ENCODE measurements around the gene LYRM2.

Gene LYRM2, protein sequence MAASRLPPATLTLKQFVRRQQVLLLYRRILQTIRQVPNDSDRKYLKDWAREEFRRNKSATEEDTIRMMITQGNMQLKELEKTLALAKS

DNA sequence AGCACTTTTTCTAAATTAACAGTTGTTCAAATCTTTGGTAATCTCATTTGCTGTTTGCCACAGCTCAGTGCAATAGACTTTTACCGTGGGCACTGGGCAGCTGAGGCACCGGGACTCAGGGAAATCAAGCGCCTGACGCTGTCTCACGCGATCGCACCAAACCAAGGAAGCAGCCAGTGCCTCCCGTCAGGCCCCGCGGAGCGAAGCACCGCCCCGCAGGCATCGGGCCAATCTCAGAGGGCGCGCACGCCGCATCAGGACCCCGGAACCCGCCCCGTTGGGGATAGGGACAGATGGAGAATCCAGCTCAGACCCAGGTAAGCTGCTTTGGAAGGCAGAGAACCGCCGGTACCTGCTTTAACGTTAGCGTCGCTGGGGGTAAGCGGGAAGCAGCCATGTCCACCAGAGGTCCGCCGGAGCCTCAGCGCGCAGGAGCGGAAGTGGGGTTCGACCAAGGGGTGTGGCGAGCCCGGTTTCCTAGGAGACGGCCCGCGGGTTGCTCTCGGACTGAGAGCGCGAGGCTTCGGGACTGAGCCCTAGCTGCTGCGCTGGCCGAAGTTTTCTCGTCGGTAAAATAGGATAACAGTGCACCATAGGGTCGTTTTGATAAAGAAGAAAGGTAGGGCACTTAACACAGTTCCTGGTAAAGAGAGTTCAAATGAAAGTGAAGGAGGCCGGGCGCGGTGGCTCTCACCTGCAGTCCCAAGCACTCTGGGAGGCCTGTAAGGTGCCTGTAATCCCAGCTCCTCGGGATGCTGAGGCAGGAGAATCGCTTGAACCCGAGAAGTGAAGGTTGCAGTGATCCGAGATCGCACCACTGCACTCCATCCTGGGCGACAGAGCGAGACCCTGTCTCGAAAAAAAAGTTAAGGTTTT is at the start of gene LYRM2:
Gene LYRM2 (minus strand): TSS at position 428 of the 876 bp plus-strand sequence. CDS start 31 bp downstream, at position 397.
- DNase-seq: peak; percentile 93 to 94

GRCh38 chr6:89688328-89688727 is 49.8 kb upstream of the LYRM2 start:
- DNase-seq: no peak

DNA sequence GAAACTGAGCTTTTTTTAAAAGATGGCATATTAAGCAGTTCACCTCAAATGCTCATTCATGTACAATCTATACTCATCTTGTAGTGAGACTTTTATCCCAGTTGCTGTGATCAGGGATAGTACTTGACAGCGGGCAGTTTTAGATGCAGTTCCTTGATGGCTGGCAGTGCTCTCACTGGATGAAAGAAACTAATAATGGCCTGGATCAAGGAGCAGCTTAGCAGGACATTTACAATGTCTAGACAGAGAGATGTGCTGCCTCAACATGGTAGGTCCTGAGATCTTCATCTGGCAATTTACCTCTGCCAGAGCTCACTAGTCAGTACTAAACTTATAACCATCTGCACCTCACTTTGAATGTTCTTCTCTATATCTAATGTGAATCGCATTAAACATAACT is 46.8 kb upstream of the LYRM2 start:
- no peak for DNase-seq

GRCh38 chr6:89682991-89683390 is 44.4 kb upstream of the LYRM2 start:
- DNase-seq: no peak

DNA sequence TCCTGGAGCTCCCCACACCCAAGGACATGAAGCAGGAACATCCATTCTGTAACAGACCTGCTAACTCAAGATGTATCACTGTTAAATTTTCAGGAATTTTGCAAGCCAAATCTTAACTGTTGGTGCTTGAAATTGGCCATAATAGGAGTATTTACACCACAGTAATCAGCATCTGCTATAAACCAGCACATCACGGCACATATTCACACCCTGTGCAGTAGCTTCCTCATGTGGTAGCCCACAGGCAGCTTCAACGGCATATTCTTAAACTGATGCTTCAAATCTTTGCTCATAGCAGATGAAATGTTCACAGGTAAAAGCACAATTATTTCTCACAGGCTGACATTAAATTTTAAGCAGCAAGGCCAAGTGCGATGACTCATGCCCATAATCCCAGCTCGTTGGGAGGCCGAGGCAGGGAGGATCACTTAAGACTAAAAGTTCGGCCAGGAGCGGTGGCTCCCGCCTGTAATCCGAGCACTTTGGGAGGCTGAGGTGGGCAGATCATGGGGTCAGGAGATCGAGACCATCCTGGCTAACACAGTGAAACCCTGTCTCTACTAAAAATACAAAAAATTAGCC is 43.5 kb upstream of the LYRM2 start:
- no peak for DNase-seq

GRCh38 chr6:89680551-89680950 is 42.0 kb upstream of the LYRM2 start:
- DNase-seq: no peak

GRCh38 chr6:89680150-89680549 is 41.6 kb upstream of the LYRM2 start:
- DNase-seq: no peak

DNA sequence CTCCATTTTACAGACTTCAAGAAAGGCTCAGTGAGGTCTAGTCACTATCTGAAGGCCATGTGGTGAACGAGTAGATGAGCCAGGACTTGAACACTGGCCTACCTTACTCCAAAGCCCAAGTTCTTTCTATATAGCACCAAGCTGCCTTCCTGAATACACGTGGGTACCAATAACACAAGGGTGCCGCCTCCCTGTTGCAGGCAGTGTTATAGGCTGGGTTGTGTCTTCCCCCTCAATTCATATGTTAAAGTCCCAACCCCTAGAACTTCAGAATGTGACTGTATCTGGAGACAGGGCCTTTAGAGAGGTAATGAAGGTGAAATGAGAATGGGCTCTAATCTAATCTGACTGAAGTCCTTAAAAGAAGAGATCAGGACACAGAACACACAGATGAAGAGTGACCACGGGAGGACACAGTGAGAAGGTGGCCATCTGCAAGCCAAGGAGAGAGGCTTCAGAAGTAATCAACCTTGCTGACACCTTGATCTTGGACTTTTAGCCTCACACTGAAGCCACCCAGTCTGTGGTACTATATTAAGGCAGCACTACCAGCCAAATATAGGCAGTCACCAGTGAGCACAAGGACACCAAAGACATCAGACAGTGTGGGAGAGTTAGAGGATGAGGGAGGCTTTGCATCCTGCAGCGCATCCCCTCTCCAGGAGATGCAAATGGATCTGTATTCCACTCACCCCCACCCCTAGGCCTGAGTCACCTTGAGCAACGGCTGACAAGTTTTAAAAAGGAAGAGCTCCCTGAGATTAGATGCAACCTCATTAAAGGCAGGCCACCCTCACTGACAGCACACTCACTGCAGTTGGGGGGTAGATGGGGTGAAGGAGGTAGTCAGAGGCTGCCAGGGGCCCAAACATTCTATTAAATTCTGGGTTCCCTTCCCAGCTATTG is 40.9 kb upstream of the LYRM2 start:
- no peak for DNase-seq

DNA sequence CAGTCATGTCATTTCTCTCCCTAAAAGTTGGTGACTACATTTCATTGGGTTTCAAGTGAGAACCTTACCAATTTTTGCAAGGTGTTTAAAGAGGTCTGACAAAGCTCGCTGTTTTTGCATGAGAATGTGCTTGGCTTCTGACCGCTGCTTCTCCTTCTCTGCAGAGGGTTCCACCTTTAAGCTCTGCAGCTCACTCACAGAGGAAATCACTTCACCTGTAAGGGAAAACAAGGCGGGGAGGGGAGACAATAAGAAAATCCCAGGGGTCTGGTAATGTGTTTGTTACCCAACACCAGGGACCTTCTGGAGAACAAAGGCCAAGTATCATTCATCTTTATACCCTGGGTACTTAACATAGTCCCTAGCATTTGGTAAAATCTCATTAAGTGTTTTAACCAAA is 40.0 kb upstream of the LYRM2 start:
- no peak for DNase-seq

DNA sequence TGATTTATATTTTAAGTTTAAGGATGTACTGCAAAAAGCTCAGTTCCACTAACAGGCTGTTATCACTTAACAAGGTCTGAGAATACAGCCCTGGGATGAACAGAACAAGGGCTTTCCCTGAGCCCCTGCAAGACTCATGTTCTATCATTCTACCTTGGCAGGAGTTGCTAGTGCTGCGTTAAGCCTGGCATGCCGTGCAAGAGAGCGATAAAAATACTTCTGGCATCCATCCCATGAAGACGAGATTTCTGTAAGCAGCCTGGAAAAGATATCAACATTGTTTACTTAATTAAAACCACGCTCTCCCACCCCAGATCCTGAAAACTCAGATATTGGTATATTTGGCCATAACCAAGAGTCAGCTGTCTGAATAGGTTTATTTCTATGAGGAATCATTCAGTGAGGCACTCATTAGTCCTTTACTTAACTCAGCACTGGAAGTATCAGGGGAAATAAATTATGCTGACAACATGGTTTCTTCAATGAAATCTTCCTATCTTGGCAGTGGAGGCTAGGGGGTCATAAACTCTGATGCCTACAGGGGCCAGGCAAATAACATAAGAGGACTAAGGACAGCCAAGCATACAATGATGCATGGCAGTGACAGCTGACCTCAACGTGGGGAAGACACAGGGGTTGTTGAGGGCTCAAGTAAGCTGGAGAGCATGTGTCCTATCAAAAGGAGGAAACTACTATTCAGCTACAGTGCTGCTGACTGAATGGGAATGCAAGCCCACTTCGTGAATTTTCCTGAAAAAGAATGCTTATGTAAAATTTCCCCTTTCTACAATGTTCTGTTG is 37.6 kb upstream of the LYRM2 start:
- DNase-seq: no peak

DNA sequence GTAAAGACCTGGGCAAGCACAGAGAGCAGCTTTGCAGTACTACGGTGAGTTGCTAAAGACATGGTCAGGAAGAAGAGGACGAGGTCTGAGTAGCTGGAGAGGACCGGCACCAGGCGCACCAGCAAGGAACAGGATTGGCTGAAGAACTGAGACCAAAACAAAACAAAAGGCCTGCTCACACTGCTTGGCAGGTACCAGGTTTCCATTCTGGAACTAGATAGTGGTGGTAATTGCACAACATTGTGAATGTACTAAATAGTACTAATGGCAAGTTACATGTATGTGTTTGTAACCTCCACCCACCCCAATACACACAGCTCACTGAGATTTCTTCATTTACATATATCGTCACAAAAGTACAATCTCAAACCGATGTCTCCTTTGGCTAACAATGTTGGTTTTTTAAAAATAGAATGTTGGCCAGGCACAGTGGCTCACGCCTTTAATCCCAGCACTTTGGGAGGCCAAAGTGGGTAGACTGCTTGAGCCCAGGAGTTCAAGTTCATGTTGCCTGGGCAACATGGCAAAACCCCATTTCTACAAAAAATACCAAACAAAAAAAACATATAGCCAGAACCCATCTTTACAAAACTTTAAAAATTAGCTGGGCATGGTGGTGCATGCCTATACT is 32.5 kb upstream of the LYRM2 start:
- no peak for DNase-seq

DNA sequence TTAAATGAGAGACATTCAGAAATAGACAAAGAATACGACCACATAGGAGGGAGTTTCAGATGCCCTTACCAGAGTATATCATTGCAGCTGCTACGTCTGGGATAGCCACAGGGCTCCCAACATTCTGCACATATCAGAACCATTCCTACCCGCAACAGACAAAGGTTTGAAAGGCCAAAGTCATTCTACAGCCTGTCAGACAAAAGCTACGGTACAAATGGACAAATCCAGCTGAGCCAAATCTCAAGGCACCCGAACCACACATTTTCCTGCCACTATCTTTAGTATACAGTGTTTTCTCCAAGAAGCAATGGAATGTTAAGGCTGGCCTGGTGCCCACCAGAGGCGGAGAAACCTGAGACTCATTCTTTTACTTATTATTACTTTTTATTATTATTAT is 30.5 kb upstream of the LYRM2 start:
- no peak for DNase-seq

GRCh38 chr6:89667872-89668556 is 29.5 kb upstream of the LYRM2 start:
- DNase-seq: no peak

DNA sequence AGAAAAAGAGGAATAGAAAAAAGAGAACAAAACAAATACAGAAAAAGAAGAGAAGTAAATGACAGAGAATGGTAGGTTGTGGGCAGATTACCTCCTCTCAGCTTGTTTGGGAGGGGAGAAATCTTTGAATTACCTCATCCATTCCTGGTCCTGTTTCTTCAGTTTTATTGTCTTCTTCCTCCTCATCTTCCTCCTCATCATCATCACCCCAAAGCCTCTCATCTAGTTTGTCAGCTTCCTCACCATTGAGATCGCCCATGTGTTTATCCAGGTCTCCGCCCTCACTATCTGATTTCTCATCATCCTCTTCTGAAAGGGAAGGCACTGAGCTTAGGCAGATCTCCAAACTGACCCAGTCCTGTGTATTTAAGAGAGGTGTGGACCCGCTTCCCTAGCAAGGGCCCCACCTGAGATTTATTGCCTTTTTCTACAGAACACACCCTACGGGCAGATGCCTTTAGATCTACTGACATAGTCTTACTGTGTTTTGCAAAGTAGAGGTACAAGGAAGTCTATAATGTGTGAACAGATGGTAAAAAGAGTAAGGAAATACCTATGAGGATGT is 24.2 kb upstream of the LYRM2 start:
- DNase-seq: no peak

- DNase-seq: no peak
Measured at GRCh38 chr6:89661559-89661958, 23.0 kb upstream of the LYRM2 start.

- no peak for DNase-seq
Measured at GRCh38 chr6:89660981-89661380, 22.4 kb upstream of the LYRM2 start.

DNA sequence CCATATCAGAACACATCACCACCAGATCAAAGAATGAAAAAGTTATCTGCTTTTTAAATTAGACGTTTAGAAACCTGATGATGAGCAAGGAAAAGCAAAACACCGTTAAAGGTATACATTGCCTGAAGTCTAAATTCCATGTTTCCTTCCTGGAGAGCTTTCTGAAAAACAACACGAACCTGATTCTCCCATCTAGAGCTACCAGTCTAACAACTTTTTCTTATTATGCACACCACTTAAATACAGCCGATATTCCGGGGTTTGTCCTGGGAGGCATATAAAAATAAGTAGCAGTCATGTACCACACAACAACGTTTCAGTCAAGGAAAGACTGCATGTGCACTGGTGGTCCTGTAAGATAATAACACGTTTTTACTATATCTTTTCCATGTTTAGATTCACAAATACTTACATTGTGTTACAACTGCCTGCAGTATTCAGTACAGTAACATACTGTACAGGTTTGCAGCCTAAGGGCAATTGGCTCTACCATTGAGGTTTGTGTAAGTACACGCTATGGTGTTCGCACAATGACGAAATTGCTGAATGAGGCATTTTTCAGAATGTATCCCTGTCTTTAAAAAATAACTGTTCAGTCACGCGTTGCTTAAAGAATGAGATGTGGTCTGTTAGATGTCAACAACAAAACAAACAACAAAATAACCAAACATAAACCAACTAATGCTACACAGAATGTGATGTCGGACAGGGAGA is 19.1 kb upstream of the LYRM2 start:
- no peak for DNase-seq

DNA sequence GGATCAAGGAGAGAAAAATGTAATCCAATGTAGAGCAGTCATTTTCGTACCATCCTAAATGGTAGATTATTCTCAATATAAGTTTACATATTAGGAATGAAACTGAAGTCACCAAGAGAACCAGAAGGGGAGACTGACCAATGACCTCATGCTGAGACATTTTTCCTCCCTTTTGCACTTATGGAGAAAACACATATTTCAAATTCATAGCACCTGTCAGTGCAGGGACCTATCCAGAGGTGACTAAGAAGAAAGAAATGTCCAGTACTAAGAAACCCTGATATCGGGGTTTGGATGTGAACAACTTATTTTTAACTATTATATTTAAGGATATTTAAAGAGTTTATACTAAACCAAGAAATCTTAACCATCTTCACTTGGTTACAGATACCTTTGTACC is 16.6 kb upstream of the LYRM2 start:
- DNase-seq: no peak

DNA sequence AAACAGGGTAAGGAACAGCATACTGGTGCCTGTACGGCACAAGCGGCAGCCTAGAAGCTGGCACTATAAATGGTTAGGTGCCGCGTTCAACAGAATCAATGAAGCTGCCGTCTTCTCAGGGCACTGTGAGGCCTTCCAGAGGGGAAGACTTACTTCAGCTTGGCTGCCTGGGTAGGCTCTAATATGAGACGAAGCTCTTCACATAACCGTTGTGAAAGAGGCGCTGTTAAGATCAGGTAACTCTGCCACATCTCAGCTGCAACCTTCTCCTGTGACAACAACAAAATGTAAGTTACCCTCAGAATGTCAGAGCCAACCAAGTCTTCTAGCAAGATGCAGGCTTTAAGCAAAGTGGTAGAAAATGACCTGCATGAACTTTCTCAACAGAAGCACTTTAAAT is 12.0 kb upstream of the LYRM2 start:
- DNase-seq: no peak

GRCh38 chr6:89649682-89650081 is 11.1 kb upstream of the LYRM2 start:
- DNase-seq: no peak

All from AML-193 (cell line).